SJSA1 (cell line): Measurements from ENCODE around the gene NRARP. TPM values are rescaled to one million over a fixed set of nuclear protein-coding genes. Genes with fewer than 3 reads are reported as not detected.
"Not testable (repeated sequence)": the region's sequence is repeated elsewhere in the genome, so short reads cannot be mapped to it uniquely, and the experiment has no call there.

Experiments used
- DNase-seq, 2 experiments: peaks; one replicate each; pipeline ENCODE4 v3.0.0-alpha.2; 2015 to 2020; ENCODE audit warnings: low spot score in 2 of 2, low read depth in 1 of 2
- H3K27ac ChIP-seq: fragments of 250-450 bp; sonication (Bioruptor Pico); 2 replicates; pipeline ENCODE4 v1.5.1; 2020; ENCODE audit warnings: mild to moderate bottlenecking, moderate library complexity
- H3K27me3 ChIP-seq: fragments of 250-450 bp; sonication (Bioruptor Pico); replicated peaks from 2 replicates; pipeline ENCODE4 v1.5.1; 2020; ENCODE audit warnings: mild to moderate bottlenecking, moderate library complexity
- H3K36me3 ChIP-seq: fragments of 250-450 bp; sonication (Bioruptor Pico); 2 replicates; pipeline ENCODE4 v1.5.1; 2020; ENCODE audit warnings: mild to moderate bottlenecking
- H3K4me1 ChIP-seq: fragments of 250-450 bp; sonication (Bioruptor Pico); replicated peaks from 2 replicates; pipeline ENCODE4 v1.6.1; 2021; ENCODE audit warnings: mild to moderate bottlenecking
- H3K4me3 ChIP-seq: fragments of 250-450 bp; sonication (Bioruptor Pico); 2 replicates; pipeline ENCODE4 v1.5.1; 2020; ENCODE audit warnings: mild to moderate bottlenecking
- H3K9me3 ChIP-seq: fragments of 250-450 bp; sonication (Bioruptor Pico); replicated peaks from 2 replicates; pipeline ENCODE4 v1.5.1; 2020; ENCODE audit warnings: mild to moderate bottlenecking
- total RNA-seq: library from RNA; depleted of rRNA; stranded (reverse); fragments of >200 nt; shearing (Covaris generic); gene quantifications from 2 replicates; pipeline ENCODE4 v1.2.3, GENCODE V29; 2014; rRNA removed

NRARP gene, protein sequence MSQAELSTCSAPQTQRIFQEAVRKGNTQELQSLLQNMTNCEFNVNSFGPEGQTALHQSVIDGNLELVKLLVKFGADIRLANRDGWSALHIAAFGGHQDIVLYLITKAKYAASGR
- total RNA-seq: 0.97 and 1.2 TPM in 2 replicates

DNA sequence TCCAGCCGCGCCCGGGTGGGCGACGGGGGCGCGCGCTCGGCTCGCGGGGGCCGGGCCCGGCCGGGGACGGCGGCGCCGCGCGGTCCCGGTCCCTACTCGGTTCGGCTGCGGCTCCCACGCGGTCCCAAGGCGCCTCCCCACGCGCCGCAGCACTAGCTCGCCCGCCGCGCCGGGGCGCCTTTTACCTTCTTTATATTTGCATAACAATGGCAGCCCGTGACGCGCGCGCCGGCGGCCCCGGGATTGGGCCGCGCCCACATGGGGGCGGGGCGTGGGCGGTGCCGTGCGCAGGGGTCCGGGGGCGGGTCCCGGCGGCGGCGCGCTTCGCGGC, at the start of gene NRARP:
TSS of gene NRARP (minus strand) at position 154 of the 331 bp plus-strand sequence. CDS start 343 bp downstream, outside the sequence.
- no peaks in the 10 kb centered on the region for H3K36me3 ChIP-seq
- DNase-seq: peak in 1 of 2 experiments; percentile 79
- peaks cover 17% of the 10 kb centered on the region for H3K4me1 ChIP-seq
- no peaks in the 10 kb centered on the region for H3K9me3 ChIP-seq
- no peak within 1 kb of the TSS for H3K27ac ChIP-seq
- peak within 1 kb of the TSS; percentile 36 for H3K4me3 ChIP-seq
- peaks cover 28% of the 10 kb centered on the region for H3K27me3 ChIP-seq

DNA sequence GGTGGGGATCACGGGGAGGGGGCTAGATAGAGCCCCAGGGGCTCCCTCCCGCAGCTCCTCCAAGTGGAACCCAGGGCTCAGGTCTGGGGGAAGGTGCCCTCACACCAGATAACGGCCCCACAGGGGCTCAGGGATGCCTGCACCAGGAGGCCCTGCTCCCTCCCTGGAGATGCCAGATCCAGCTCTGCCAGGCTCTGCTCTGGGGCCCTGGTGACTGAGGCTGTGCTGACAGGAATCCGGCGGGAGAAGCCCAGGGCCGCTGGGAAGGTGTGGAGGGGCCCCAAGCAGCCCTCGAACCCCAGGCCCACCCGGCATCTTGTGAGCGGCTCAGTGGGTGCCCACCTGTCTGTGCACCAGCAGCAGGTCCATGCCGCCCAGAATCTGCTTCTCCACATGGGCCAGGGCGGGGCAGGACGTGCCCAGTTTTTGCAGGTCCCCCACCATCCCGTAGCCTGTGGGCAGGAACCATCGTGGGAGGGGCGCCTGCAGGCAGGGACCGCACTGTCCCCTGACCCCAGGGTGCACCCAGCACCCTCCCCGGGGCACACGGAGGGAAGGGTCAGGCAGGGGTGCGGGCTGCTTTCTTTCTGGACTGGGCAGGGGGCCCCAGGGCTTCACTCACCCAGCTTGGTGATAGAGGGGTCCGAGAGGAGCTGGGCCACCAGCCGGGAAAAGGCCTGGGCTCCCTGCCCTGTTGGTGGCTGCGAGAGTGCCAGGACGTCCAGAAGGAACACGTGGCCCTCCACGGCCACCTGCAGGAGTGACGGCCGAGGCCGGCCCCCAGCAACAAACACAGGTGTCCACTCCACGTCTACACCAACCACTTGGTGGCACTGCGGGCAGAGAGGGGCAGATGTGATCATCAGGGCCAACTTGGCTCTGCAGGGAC, 48.9 kb upstream of the NRARP start:
- Histone ChIP-seq H3K27me3 (no peaks in the 10 kb centered on the region), H3K4me3 (no peak overlapping the region), H3K27ac (no peak overlapping the region), H3K36me3 (no peaks in the 10 kb centered on the region), H3K4me1 (no peaks in the 10 kb centered on the region), H3K9me3 (peaks cover 15% of the 10 kb centered on the region)
- DNase-seq: no peak

DNA sequence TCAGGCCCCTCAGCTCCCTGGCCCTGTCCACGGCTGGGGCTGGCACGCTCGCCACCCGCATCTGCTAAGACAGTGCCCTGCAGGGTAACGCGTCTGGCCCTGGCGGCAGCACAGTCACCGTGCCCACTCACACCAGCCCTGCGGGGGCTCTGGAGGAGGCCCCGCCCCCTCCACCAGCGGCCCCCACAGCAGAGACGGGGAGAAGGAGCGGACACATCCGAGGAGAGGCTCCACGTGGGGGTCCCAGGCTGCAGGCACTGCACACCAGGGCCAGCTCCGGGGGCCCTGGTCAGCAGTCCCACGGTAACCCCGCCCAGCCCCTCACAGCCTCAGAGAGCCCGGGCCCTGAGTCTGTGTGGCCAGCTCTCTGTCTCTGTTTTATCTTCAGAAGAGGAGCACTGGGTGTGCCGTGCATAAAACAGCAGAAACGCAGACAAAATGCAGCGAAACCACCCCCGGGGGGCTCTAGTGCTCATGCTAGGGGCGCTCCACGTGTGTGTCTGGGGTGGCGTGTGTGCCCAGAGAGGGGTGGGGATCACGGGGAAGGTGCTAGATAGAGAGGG, 47.5 kb upstream of the NRARP start:
- H3K9me3 ChIP-seq: peaks cover 12% of the 10 kb centered on the region

DNA sequence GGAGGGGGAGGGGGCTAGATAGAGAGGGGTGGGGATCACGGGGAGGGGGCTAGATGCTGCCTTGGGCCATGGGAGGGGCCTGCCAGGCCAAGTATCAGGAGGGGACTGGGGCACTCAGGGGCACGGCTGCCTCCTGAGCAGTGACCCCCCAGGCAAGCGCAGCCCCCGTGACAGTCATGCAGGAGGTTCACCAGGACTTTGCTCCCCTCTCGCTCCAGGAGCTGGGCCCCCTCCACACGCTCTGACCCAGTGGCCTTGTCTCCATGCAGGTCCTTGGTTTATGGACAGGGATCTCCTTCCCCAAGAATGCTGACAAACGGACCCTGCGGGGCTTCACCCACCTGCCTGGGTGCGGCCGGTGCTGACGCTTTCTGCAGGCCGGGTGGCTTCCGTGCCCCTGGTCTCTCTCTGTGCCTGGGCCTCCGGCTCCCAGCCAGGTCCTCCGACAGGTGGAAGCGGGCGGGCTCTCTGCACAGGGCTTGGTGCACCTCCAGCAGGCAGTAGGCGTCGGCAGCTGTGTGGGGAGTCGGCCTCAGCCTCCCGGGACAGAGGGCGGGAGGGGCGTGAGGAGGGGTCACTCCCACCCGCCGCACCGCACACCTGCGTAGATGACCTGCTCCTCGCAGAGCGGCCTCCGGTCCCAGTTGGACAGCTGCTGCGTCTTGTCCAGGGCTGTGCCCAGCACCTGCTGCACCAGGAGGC, 46.8 kb upstream of the NRARP start:
- no peaks in the 10 kb centered on the region for H3K4me1 ChIP-seq
- DNase-seq: no peak
- peaks cover 12% of the 10 kb centered on the region for H3K9me3 ChIP-seq

More for the DNA sequence above, 47.5 kb upstream of the NRARP start:
- no peaks in the 10 kb centered on the region for H3K4me1 ChIP-seq
- no peaks in the 10 kb centered on the region for H3K36me3 ChIP-seq
- no peak for DNase-seq
- no peaks in the 10 kb centered on the region for H3K27me3 ChIP-seq
- H3K27ac ChIP-seq: no peak overlapping the region
- no peak overlapping the region for H3K4me3 ChIP-seq

DNA sequence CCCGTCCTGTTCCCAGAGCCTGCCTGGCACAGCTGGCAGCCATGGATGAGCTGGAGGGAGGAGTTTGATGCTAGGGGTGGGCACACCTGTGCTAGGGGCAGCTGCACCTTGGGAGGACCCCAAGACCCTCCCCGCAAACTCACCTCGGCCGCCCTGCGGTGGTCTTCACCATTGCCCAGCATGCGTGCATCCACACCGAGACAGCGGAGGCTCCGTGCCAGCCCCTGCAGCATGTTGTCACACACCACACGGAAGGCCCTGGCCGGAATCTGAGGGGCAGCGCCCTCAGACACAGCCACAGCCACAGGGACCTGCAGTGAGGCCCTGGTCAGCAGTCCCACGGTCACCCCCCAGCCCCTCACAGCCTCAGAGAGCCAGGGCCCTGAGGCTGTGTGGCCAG, 45.9 kb upstream of the NRARP start:
- Histone ChIP-seq H3K27me3 (no peaks in the 10 kb centered on the region), H3K27ac (no peak overlapping the region), H3K4me3 (no peak overlapping the region), H3K36me3 (no peaks in the 10 kb centered on the region), H3K4me1 (no peaks in the 10 kb centered on the region), H3K9me3 (peaks cover 12% of the 10 kb centered on the region)
- DNase-seq: no peak

More for the DNA sequence above, 46.8 kb upstream of the NRARP start:
- Histone ChIP-seq H3K36me3 (no peaks in the 10 kb centered on the region), H3K27ac (no peak overlapping the region), H3K4me3 (no peak overlapping the region), H3K27me3 (no peaks in the 10 kb centered on the region)

DNA sequence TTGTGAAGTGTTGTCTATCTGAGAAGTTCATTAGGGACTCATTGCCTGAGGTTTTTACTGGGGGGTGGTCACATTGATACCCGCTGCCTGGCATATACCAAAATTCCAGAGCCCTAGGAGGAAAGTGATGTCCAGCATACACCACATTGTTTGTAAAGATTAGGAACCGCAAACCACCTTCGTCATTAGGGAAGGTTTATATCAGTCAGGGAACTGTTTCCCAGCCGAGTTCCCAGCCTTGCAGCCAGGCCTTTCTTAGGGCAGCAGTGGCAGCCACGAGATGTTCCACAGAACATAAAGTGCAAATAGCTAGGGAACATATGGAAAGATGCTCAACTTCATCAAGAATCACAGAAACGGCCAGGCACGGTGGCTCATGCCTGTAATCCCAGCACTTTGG, 40.4 kb upstream of the NRARP start:
- no peaks in the 10 kb centered on the region for H3K27me3 ChIP-seq
- DNase-seq: no peak
- H3K9me3 ChIP-seq: peaks cover 4% of the 10 kb centered on the region; the same call in 1 of the 2 replicates
- no peak overlapping the region for H3K4me3 ChIP-seq
- H3K4me1 ChIP-seq: no peaks in the 10 kb centered on the region
- no peak overlapping the region for H3K27ac ChIP-seq
- H3K36me3 ChIP-seq: no peaks in the 10 kb centered on the region

DNA sequence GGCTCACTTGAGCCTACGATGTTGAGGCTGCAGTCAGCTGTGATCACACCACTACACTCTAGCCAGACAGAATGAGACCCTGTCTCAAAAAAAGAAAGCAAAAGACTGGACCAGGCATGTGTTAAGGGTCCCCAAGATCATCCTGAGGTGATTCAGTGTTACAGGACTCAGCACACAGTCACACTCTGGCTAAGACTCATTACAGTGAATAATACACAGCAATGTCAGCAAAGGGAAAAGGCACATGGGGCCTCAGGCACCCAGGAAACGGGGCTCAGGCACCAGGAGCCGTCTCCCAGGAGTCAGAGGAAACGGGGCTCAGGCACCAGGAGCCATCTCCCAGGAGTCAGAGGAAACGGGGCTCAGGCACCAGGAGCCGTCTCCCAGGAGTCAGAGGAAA, 39.2 kb upstream of the NRARP start:
- Histone ChIP-seq H3K36me3 (no peaks in the 10 kb centered on the region), H3K4me3 (no peak overlapping the region), H3K9me3 (0 out of 2 replicates have a peak, but pooled peaks cover under 1% of the 10 kb centered on the region), H3K27ac (no peak overlapping the region), H3K4me1 (no peaks in the 10 kb centered on the region), H3K27me3 (no peaks in the 10 kb centered on the region)
- DNase-seq: no peak

DNA sequence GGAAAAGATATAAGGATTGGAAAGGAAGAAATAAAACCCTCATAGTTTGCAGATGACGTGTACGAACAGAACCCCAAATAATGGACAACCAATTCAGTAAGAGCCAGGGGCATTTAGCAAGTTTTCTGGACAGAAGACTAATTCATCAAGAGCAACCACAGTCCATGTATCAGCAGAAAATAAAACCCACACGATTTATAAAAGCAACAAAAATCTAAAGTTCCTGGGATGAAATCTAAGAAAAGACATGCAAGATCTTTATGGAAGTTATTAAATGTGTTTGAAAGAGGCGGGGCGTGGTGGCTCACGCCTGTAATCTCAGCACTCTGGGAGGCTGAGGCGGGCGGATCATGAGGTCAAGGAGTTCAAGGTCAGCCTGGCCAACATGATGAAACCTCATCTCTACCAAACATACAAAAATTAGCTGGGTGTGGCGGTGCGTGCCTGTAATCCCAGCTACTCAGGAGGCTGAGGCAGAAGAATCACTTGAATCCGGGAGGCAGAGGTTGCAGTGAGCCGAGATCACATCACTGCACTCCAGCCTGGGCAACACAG, 37.9 kb upstream of the NRARP start:
- not testable (repeated sequence) for H3K27me3 ChIP-seq, DNase-seq, H3K4me3 ChIP-seq, H3K27ac ChIP-seq, H3K9me3 ChIP-seq, H3K36me3 ChIP-seq, H3K4me1 ChIP-seq

DNA sequence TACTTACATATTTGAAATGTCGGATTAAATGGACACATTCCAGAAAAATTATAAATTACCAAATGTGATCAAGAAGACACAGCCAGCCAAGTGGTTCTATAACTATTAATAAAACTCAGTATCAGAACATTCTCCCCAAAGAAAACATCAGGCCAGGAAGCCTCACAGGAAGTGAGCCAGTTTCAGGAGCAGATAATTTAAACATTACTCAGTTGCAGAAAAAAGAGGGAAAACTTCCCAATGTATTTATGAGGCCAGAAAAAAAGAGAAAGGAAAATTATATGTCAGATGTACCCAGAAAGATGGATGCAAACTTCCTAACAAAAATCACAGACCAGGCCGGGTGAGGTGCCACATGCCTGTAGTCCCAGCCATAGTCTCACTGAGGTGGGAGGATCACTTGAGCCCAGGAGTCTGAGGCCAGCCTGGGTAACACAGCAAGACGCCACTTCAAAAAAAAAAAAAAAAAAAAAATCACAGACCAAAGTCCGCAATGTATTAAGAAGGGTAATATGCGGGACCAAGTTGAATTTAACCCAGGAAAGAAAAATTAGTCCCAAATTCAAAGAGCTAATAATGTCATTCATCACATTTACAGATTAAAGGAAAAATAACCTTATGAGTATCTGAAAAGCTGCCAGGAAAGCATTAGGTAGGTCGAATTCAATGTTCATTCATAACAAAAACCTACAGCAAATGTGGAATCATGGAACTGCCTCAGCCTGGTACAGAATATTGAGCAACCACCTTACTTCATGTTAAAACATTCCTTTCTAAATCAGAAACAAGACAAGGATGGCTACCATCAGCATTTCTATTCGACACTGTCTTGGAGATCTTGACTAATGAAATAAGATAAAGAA, 37.2 kb upstream of the NRARP start:
- no peak for DNase-seq
- no peaks in the 10 kb centered on the region; the same call in 1 of the 2 replicates for H3K9me3 ChIP-seq
- no peaks in the 10 kb centered on the region for H3K4me1 ChIP-seq
- no peaks in the 10 kb centered on the region for H3K27me3 ChIP-seq
- H3K4me3 ChIP-seq: no peak overlapping the region
- no peaks in the 10 kb centered on the region for H3K36me3 ChIP-seq
- H3K27ac ChIP-seq: no peak overlapping the region

DNA sequence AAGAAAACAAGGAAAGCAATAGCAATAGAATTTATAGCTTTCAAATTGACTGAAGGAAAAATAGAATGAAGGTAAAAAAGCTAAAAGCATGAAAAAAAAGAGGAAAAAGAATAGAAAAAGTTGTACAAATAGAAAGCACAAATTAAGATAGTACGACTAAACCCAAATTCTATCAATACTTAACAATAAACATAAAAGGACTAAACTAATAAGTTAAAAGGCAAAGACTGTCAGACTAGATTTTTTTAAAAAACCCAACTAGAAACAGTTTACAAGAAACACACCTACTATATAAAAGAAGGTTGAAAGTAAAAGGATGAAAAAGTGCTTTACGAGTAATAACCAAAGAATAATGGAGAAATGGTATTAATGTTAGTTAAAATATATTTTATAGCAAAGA, 34.7 kb upstream of the NRARP start:
- Histone ChIP-seq H3K4me1 (no peaks in the 10 kb centered on the region), H3K27ac (no peak overlapping the region), H3K9me3 (no peaks in the 10 kb centered on the region; the same call in 1 of the 2 replicates), H3K4me3 (no peak overlapping the region), H3K27me3 (no peaks in the 10 kb centered on the region), H3K36me3 (no peaks in the 10 kb centered on the region)
- DNase-seq: no peak

DNA sequence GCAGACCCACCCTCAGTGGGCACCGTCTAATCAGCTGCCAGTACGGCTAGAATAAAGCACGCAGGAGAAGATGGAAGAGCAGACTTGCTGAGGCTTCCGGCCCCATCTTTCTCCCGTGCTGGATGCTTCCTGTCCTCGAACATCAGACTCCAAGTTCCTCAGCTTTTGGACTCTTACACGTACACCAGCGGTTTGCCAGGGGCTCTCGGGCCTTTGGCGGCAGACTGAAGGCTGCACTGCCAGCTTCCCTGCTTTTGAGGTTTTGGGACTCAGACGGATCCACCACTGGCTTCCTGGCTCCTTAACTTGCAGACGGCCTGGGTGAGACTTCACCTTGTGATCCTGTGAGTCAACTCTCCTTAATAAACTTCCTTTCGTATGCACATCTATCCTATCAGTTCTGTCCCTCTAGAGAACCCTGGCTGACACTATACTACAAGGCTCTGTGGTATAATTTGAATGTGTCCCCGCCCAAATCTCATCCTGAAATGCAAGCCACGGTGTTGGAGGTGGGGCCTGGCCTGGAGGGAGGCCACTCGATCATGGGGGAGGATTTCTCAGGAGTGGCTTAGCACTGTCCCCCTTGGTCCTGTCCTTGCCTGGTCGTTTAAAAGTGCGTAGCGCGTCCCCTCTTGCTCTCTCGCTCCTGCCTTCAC, 31.1 kb upstream of the NRARP start:
- H3K27me3 ChIP-seq: no peaks in the 10 kb centered on the region
- H3K4me3 ChIP-seq: no peak overlapping the region
- no peaks in the 10 kb centered on the region; the same call in 1 of the 2 replicates for H3K9me3 ChIP-seq
- no peak overlapping the region for H3K27ac ChIP-seq
- DNase-seq: no peak
- H3K36me3 ChIP-seq: no peaks in the 10 kb centered on the region
- no peaks in the 10 kb centered on the region for H3K4me1 ChIP-seq

DNA sequence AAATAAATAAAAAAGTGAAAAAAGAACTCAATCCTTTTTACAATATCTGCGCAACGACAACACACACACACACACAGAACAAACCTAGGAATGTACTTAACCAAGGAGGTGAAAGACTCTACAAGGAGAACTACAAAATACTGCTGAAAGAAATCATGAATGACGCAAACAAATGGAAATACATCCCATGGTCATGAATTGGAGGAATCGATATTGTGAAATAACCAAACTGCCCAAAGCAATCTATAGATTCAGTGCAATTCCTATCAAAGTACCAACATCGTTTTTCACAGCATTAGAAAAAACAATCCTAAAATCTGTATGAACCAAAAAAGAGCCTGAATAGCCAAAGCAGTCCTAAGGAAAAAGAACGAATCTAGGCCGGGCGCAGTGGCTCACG, 29.9 kb upstream of the NRARP start:
- H3K4me1 ChIP-seq: no peaks in the 10 kb centered on the region
- no peak for DNase-seq
- H3K9me3 ChIP-seq: no peaks in the 10 kb centered on the region; the same call in 1 of the 2 replicates
- H3K36me3 ChIP-seq: no peaks in the 10 kb centered on the region
- H3K4me3 ChIP-seq: no peak overlapping the region
- H3K27me3 ChIP-seq: no peaks in the 10 kb centered on the region
- H3K27ac ChIP-seq: no peak overlapping the region
